Lung microvascular endothelial cell (primary cell): ENCODE data around the gene NFKB1. TPM values are rescaled to one million over a fixed set of nuclear protein-coding genes. Genes with fewer than 3 reads are reported as not detected.
"Not testable (repeated sequence)": the region's sequence is repeated elsewhere in the genome, so short reads cannot be mapped to it uniquely, and the experiment has no call there.

Experiments
- DNase-seq, 2 donors: peaks; one replicate each; pipeline versions ENCODE4 v3.0.0 to v3.0.0-alpha.2; 2010; ENCODE audit warnings: low read depth in 2 of 2
- total RNA-seq: library from RNA; depleted of rRNA; stranded (reverse); fragments of >200 nt; gene quantifications from 2 replicates; pipeline ENCODE4 v1.2.1, GENCODE V29; 2014

The NFKB1 gene
- total RNA-seq, result 31.6 and 46.8 TPM in 2 replicates

GRCh38 chr4:102500696-102501446 lies at the start of gene NFKB1:
Gene NFKB1 (plus strand): TSS chr4:102501359. CDS start chr4:102525519, 24,160 bp downstream.
- DNase-seq, result peak; percentile 86 to 92

GRCh38 chr4:102452854-102453253 lies 48.3 kb upstream of the NFKB1 start:
- no peak for DNase-seq

GRCh38 chr4:102453827-102454226 lies 47.3 kb upstream of the NFKB1 start:
- DNase-seq, result no peak

- no peak for DNase-seq
These were observed 46.9 kb upstream of the NFKB1 start for GRCh38 chr4:102454268-102454667.

- DNase-seq, result no peak
These were observed 46.0 kb upstream of the NFKB1 start for GRCh38 chr4:102454981-102455685.

GRCh38 chr4:102455750-102456149 lies 45.4 kb upstream of the NFKB1 start:
- DNase-seq, result no peak

- peak in 1 of 2 donors; percentile 93 for DNase-seq
These were observed 34.9 kb upstream of the NFKB1 start for GRCh38 chr4:102466298-102466697.

GRCh38 chr4:102469806-102470205 lies 31.4 kb upstream of the NFKB1 start:
- peak in 1 of 2 donors; percentile 34 for DNase-seq

- DNase-seq, result no peak
These were observed 28.6 kb upstream of the NFKB1 start for GRCh38 chr4:102472441-102473013.

GRCh38 chr4:102473476-102473875 lies 27.7 kb upstream of the NFKB1 start:
- DNase-seq, result no peak

GRCh38 chr4:102474736-102475504 lies 26.2 kb upstream of the NFKB1 start:
- DNase-seq, result no peak

GRCh38 chr4:102477657-102478056 lies 23.5 kb upstream of the NFKB1 start:
- DNase-seq, result no peak

GRCh38 chr4:102478186-102478585 lies 23.0 kb upstream of the NFKB1 start:
- DNase-seq, result no peak

- not testable (repeated sequence) for DNase-seq
These were observed 21.3 kb upstream of the NFKB1 start for GRCh38 chr4:102479832-102480231.

- DNase-seq, result no peak
These were observed 18.0 kb upstream of the NFKB1 start for GRCh38 chr4:102483120-102483519.

GRCh38 chr4:102483990-102484692 lies 17.0 kb upstream of the NFKB1 start:
- not testable (repeated sequence) for DNase-seq

- DNase-seq, result no peak
These were observed 8.5 kb upstream of the NFKB1 start for GRCh38 chr4:102492531-102493241.

- no peak for DNase-seq
These were observed 7.9 kb upstream of the NFKB1 start for GRCh38 chr4:102493257-102493656.

GRCh38 chr4:102493794-102494193 lies 7.4 kb upstream of the NFKB1 start:
- DNase-seq, result no peak

- DNase-seq, result no peak
These were observed 6.6 kb upstream of the NFKB1 start for GRCh38 chr4:102494603-102495002.
